HG02884 (cell line): Measurements from ENCODE around the gene SV2C.

Experiments
- ATAC-seq: cut with Tn5 transposase; IDR thresholded peaks from one replicate; pipeline ENCODE4 v1.9.1; 2021; ENCODE audit warnings: mild to moderate bottlenecking, moderate library complexity; ENCODE audit not compliant: unreplicated experiment

The SV2C gene

DNA sequence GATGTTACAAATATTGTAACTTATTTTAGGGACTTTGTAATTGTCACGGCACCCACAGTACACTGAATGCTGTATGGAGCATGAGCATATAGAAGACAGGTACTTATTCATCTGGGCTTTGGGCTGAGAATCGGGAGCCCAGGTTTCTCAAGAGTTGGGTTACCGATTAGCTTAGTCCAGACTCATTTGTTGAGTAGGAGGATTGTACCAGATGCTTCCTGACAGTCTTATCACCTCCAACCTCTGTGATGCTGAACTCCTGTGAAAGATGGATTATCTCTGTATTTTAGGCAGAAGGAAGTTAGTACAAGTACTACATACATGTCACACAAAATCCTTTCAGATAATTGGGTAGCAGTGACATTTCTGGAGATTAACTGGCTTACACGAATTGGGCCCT, 79.2 kb downstream of the SV2C start:
- no peak for ATAC-seq

DNA sequence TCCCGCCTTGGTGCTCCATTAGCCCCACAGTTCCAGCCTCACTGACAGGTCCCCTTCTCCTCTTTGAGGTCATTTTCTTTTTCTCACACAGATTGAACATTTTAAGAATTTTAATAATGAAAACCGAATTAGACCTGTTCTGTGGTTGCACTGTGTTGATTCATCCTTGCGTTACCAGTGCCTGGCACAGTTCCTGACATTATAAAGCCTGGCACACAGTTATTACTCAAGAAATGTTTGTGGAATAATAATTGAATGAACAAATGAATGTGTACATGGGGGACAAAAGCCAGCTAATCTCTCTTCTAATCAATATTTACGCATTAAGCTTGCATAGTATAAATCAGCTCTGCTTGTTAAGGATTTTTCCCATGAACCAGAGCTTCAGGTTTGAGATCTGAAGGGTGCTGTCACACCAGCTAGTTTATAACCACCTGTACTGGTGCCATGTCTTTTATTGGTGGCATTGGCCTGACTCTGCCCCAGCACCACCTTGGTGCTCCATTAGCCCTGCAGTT, 80.0 kb downstream of the SV2C start:
- ATAC-seq, result no peak

DNA sequence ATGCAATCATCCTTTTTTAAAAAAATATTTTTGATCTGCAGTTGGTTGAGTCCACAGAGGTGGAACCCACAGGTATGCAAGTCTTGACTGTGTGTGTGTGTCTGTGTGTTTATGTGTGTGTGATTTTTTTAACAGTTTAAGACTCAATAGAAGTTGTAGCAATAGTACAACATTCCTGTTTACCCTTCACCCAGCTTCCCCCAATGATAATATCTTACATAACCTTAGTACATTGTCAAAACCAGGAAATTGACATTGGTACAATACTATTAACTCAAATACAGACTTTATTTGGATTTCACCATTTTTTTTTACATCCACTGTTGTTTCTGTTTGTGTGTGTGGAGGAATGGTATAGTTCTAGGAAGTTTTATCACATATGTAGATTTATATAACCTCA, 81.8 kb downstream of the SV2C start:
- no peak for ATAC-seq

DNA sequence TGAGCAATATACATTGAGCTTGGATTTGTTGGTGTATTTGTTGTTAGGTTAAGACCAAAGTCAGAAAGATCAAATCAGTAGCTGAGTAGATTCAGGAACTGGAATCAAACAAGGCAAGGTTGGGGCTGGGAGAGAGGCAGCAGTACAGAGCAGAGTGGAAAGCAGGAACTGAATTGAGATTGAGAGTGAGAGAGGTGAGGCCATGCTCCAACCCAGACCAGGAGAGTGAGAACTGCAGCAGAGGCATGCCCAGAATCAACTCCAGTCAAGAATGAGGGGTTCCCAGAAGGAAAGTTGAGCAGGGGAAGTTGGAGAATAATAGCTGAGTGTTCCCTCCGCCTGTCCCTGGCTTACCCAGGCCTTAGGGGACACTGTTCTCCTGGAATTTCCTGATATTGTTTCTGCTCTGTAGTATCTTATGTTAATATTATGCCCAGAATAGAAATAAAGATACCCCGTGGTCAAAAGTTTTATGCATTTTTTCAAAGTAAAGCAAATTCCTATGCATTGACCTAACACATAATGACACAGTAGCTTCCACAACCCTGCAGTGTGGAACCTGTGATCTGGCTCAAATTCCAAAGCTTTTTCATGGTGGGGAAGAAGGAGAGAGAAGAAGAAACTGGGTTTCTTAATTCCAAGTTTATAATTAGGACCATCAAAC, 82.7 kb downstream of the SV2C start:
- ATAC-seq, result no peak

DNA sequence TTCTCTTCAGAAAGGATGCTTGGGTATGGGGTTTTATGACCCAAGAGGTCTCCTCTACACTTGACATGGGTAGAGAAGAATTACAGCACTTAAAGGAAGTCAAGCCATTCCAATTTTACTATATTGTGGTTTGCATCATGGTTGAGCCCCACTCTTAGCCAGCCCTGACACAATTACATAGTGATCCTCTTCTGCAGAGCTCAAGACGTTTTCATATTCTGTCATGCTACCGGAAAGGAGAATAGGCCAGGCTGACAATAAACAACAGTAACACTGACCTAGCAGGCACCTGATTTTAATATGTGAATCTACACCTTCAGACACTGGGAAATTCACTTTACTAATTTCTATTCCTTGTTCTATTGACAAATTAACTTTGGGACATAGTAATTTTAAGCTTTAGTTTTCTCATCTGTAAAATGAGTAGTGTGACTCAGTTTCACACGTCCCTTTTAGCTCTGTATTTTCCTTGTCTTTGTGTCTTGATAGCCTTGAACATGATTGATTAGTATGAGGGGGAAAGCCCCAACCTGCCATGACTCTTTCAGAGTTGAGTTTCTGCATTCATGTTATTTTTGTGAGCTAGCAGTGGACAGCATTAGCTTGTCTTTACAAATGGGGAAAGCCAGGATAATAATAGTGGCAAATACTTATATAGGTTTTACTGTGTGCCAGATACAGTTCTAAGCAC, 83.8 kb downstream of the SV2C start:
- ATAC-seq, result no peak

DNA sequence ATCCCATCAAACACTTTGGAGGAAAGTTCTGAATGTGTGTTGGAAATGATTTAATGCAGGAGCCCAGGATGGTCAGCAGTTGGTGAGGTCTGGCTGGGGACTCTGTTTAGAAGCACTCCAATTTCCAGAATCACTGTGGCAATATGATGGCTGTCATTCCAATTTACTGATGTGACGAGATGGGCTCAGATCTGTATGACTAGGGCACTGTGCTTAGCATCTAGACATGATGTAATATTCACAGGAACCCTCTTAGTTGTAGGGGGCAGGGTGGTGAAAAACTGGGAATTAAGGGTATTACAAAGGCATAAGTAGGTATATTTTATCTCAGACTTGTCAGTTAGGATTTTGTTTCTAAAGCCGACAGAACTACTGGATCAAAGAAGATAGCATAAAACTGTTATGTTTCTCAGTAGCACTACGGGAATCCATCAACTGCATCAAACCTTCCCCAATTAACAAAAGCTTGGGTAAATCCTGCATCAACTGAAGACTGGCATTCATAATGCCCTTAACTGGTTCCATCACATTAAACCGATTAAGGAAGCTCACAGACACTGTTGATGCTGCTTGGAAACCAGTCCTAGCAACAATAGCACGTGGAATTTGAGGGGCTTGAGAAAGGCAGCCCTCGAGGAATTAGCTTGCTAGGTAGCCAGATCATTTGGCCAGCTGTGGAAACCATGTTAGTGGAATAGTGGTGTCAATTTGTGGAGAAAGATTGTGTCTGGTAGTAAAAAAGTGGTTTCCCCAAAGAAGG, 86.1 kb downstream of the SV2C start:
- ATAC-seq, result no peak

DNA sequence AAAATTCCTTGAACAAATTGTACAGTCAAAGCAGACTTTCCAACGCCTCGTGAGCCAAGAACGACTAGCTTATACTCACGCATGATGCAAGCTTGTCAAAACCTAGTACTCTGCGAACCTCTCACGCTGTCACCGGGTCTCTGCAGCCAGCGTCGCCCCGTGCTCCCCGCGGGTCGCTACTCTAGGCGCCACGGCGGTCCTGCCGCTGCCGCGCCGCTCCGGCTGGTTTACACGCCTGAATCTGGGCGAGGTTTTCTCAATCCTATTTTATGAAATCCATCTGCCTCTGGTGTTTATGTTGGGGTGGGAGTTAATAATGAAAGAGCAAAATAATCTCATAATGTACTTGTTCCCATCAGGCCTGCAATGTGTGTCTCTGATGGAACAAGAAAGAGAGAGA, 90.9 kb downstream of the SV2C start:
- ATAC-seq, result no peak

DNA sequence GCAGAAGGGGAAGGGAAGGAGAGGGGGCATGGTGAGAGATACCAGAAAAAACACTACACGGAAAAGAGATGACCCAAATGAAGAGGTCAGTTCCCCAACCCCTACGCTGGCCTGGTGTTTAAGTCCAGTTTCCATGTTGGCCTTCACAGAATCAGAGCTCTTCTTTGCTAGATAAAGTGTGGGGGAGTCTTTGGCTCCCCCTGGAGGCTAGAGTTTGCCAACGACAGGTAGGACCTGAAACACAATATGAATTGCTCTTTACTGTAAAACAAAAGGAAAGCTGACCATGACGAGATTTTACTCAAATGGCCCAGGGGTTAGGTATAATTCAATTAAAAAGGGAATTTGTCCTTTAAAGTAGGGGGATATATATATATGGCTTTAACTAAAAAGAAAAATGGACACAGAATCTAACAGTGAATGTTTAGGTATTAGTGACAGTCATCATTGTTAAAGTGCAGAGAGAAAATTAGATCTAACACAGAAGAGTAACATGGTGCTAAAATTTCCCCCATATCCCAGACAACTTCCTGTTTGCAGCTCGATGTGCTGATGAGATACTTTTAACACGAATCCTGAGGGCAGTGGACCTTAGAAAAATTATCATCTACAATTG, 92.0 kb downstream of the SV2C start:
- peak; percentile 59 for ATAC-seq

DNA sequence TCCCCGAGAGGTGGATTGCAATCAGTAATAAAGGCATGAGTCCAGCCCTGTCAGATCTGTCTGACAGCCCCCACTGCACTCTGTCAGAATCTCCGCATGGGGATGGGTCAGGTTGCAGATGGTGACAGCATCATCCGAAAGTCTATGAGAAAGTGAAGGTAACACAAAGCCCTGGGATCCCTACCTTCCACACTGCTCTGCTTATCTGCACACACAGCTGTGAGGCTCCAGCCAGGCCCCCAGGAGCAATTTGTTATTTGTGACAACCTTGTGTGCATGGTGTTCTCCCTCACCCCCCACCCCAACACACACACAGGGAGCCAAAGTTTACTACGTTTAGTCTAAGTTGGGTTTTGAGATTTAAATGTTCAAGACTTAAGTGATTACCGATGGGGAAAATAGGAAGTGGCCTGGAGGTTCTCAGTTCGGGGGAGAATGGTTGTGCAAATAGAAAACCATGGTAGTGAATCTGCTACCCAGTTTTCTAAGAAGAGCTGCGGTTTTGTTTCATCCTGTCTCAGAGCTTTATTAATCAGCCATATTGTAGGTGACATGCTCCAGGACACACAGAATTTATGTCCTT, 92.7 kb downstream of the SV2C start:
- peak; percentile 65 for ATAC-seq

DNA sequence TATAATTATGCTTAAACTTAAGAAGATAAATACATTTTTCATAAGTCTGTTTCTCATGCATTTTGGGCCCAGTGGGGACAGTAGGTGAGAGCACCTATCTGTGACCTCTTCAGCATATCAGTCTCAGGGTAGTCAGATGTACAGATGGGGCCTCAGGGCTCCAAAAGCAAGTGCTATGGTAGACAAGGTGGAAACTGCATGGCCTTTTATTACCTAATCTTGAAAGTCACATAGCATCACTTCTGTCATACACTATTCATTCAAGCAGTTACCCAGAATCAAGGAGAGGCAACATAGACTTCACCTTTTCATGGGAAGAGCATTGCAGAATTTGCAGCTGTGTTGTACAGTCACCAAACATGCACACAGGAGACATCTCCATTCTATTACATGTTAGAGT, 94.8 kb downstream of the SV2C start:
- no peak for ATAC-seq

DNA sequence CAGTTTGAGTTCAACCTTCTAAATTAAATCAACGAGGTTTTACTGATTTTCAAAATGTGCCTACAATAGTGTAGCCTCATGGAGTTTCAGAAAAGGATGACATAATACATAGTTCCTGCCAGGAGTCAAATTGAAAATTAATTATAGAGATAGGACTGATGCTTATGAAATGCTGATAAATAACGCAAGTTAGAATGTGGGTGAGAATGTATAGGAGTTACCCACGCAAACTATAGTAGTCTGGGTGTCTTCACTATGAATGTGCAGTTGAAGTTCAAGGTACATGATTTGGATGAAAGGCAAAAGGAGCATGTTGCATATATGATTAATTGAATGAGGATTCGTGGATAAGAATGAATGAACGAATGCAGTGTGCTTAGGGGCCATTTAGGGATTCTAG, 95.7 kb downstream of the SV2C start:
- ATAC-seq, result no peak

DNA sequence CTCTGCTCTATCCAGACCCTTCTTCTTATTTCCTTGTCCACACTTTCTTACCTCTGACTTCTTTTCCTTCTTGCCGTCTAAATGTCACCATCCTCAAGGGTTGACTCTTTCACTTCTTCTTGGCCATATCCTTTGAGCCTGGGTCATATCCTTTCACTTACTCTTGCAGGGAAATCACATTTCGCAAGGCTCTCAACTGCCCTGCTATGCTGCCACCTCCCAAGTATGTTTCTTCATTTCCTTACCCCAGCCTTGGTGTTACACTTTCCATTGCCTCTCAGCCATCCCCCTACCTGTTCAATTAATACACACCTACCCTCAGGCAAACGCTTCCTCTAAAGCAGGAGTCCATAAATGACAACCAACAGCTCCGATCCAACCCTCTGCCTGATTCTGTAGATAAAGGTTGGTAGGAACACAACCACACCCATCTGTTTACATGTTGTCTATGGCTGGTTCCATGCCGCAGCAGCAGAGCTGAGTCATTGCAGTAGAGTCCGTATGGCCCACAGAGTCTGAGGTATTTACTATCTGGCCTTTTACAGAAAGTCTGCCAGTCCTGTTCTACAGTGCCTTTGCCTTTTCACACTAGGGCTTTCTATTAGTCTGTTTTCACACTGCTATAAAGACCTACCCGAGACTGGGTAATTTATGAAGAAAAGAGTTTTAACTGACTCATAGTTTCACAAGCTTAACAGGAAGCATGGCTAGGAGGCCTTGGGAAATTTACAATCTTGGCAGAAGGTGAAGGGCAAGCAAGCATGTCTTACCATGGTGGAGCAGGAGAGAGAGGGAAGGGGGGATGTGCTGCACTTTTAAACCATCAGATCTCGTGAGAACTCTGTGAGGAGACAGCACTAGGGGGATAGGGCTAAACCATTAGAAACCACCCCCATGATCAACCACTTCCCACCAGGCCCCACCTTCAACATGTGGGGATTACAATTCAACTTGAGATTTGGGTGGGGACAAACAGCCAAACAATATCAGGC, 97.9 kb downstream of the SV2C start:
- ATAC-seq, result peak; percentile 66

DNA sequence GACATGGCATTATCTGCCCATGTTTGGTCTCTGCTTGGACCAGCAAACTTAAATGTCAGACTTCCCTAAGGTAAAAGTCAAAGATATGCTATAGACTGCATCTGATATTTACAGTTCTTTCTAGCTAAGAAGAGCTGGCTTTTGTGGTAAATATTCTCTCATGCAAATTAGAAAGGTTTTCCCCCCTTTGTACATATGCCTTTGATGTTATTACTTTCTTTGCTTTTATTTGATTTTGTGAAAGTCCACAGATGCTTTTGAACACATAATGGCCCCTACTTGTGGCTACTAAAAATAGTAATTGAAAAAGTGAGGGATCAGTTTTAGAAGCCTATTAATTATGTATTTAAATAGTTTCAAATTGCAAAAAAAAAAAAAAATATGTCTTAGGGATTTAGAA, 104.2 kb downstream of the SV2C start:
- ATAC-seq, result no peak

DNA sequence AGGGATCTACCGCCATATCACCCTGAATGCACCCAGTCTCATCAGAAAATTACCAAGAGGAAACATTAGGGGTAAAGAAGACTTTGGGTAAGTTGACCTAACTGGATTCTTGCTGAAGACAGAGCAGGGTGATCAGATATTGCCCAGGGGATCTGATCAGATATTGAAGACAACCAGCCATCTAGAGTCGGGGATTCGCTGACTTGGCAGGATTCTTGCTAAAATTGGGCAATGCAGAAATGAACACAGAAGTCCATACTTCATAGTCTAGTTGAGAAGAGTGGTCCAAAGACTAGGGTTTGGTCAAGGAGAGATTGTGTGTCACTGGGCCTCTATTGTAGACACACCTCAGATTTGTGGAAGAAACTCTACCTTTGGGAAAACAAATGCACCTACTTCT, 107.2 kb downstream of the SV2C start:
- ATAC-seq, result no peak

DNA sequence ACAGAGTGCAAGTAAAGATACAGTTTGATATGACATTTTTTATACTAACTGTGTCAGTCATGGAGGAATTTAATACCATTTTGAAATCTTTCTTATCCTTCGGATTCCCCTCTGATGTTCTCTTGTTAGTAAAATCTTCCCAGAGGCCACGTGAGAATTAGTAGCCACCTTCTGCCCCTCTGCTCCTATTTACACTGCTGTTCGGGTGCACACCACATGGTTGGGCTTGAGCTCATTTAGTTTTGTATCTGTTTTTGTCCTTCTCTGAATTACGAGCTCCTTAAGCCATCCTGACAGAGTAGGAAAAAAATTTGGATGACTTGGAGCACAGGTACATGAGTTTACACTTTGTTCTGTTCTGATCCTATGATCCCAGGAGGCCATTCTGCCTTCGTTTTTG, 109.7 kb downstream of the SV2C start:
- ATAC-seq, result no peak

DNA sequence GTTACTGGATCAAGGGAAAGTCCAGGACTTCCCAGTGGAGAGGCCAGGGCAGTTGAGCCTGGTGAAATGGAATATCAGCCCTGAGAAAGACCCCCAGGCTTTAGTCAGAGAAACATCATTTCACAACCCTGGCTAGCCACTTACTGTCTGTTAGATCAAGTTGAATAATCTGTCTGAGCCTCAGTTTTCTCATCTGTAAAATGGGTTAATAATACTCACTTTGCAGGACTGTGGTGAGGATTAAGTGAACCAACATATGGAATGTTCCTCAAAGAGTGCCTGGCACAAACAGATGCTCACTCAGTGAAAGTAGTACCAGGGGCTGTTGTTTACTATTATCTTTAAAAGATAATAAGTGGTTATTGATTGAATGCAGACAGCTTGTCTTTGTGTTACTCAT, 110.5 kb downstream of the SV2C start:
- no peak for ATAC-seq

DNA sequence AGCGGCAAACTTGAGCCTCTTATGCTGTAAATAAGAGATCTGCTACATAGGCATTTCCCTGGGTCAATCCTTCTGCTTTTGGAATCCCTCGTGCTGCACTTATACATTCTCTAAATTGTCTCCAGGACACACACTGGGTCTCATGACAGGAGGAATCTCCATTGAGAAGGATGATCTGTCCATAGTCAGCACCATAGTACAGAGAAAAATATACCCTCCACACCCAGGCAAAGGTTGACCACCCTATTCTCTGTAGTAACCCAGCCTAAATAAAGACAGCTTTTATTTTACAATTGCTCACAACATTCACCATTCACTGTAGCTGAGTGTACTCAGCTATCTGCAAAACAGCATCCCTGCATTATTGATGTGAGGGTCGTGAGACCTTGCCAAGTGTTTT, 111.2 kb downstream of the SV2C start:
- no peak for ATAC-seq

DNA sequence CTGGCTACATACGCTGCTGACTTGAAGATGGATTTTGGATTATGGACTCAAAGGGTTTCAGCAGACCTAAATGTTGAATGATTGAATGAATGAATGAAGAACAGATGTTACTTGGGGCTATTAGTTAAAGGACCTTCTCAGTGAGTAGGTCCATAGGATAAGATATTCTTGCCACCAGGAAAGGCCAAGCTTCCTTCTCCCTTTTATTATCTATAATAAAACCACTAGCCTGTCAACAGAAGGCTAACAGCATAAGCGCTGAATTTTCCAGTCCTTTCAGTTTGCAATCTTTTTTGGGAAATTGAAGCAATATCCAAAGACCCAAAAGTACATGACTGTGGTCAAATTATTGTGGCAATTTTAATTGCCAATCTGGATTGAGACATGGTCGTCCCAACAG, 113.3 kb downstream of the SV2C start:
- ATAC-seq, result no peak

DNA sequence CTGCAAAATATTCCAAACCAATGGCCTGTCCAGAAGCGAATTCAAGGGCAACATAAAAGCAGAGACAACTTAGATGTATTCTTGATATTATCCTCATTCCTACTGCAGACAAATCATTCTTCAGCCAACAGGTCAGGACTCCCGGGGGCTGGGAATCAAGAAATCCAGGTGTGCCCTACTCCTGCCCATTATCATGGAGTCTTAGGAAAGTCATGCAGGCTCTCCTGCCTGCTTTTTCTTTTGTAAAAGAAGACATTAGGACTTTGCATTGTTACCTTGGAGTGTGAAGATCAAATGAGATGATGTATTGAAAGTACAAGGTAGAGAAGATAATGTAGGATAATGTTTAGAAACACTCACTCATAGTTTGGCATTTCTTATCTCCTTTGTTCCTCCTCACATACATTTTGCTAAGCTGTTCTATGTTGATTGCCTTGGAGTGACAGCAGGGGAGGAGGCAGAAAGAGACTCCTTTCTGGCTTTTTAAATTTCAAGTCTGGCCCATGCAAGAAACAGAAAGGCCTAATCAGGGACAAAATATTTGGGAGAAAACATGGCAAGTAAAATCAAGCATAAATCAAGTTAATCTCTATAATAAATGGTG, 113.8 kb downstream of the SV2C start:
- no peak for ATAC-seq

DNA sequence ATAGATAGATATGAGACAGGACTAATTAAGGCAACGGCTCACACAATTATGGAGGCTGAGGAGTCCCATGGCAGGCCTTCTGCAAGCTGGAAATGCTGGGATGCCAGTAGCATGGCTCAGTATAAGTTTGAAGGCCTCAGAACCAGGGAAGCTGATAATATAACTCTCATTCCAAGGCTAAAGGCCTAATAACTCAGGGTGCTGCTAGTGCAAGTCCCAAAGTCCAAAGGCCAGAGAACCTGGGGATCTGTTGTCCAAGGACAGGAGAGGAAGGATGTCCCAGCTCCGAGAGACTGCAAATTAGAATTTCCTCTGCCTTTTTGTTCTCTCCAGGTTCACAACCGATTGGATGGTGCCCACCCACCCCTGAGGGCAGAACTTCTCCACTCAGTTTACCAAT, 114.5 kb downstream of the SV2C start:
- no peak for ATAC-seq
